K562 (cell line): Measurements from ENCODE around the gene SCFD2. TPM values are rescaled to one million over a fixed set of nuclear protein-coding genes. Genes with fewer than 3 reads are reported as not detected.

Experiments used
- ATAC-seq: fragments of 200-7000 bp; cut with Tn5 transposase; 3 replicates; pipeline ENCODE4 v1.9.1; 2020; ENCODE audit warnings: moderate library complexity
- BruUV-seq: library from RNA; stranded (reverse); fragments of 400-500 nt; replicated peaks from 2 replicates; lab custom pipeline; 2021; lab: Mats Ljungman, UMichigan
- CTCF ChIA-PET: fragments of 300-600 bp; formaldehyde crosslinking; extraction: SDS; loops from one replicate; lab custom pipeline; 2021; ENCODE audit warnings: low intra/inter-chr PET ratio; lab: Yijun Ruan, JAX
- POLR2A ChIA-PET: fragments of 300-600, 350-650 bp; sonication (Branson Sonifier 250); formaldehyde crosslinking; extraction: SDS; loops from one replicate; lab custom pipeline; 2021; ENCODE audit warnings: antibody characterized with exemption, inconsistent platforms; lab: Yijun Ruan, JAX
- DNase-seq, 4 experiments: peaks; one replicate each; pipeline versions ENCODE4 v3.0.0 to v3.0.0-alpha.2; 2011 to 2018; ENCODE audit warnings: low spot score in 3 of 4, mixed read lengths in 3 of 4; ENCODE audit errors: extremely low read depth in 1 of 4
- FAIRE-seq: peaks from 2 replicates; lab custom pipeline; 2011; peaks lifted over from hg19 to GRCh38; lab: Jason Lieb, UNC
- H2AFZ ChIP-seq: 2 replicates; pipeline ENCODE4 v1.6.0; 2011; ENCODE audit warnings: low read depth, low read length, control low read depth, inconsistent platforms
- H3K27ac ChIP-seq: fragments of 200-600 bp; 3 replicates; pipeline ENCODE4 v1.8.0; 2011; ENCODE audit warnings: low read depth, mild to moderate bottlenecking, control low read depth, inconsistent platforms, low read length, moderate library complexity, mixed read lengths; ENCODE audit errors: extremely low read depth
- H3K27me3 ChIP-seq, 2 experiments: fragments of 300-600 bp in 1 of 2; 2 replicates in 1 of 2; 3 replicates in 1 of 2; pipeline versions ENCODE4 v1.6.0 to v1.8.0; 2011; ENCODE audit warnings: inconsistent platforms in 2 of 2, low read length in 2 of 2, mild to moderate bottlenecking in 1 of 2, mixed read lengths in 1 of 2, moderate library complexity in 1 of 2; ENCODE audit not compliant: control insufficient read depth in 2 of 2, insufficient read depth in 2 of 2
- H3K36me3 ChIP-seq: fragments of 300-600 bp; 3 replicates; pipeline ENCODE4 v1.8.0; 2011; ENCODE audit warnings: mild to moderate bottlenecking, low read length, inconsistent platforms; ENCODE audit not compliant: control insufficient read depth, insufficient read depth
- H3K4me1 ChIP-seq, 2 experiments: fragments of 200-600 bp in 1 of 2; replicated peaks in 1 of 2; 2 replicates in 1 of 2; 3 replicates in 1 of 2; pipeline versions ENCODE4 v1.5.1 to v1.8.0; 2011; ENCODE audit warnings: inconsistent platforms in 2 of 2, low read length in 2 of 2, mild to moderate bottlenecking in 1 of 2, mixed read lengths in 1 of 2, moderate library complexity in 1 of 2; ENCODE audit not compliant: control insufficient read depth in 2 of 2, insufficient read depth in 2 of 2
- H3K4me2 ChIP-seq: 2 replicates; pipeline ENCODE4 v1.6.1; 2011; ENCODE audit warnings: low read length, control low read depth, inconsistent platforms, mixed read lengths; ENCODE audit not compliant: insufficient read depth
- H3K4me3 ChIP-seq: fragments of 200-600 bp; sonication (generic), shearing (Covaris generic); 2 replicates; pipeline ENCODE4 v1.5.1; 2016; ENCODE audit warnings: control low read depth, inconsistent platforms
- H3K79me2 ChIP-seq: fragments of 200-600 bp; 3 replicates; pipeline ENCODE4 v1.8.0; 2011; ENCODE audit warnings: low read length, inconsistent platforms; ENCODE audit not compliant: control insufficient read depth, insufficient read depth
- H3K9ac ChIP-seq, 2 experiments: 2 replicates each; pipeline versions ENCODE4 v1.6.0 to v1.6.1; 2011; ENCODE audit warnings: low read depth in 2 of 2, low read length in 2 of 2, control low read depth in 1 of 2, inconsistent platforms in 1 of 2, mild to moderate bottlenecking in 1 of 2, mixed read lengths in 1 of 2; ENCODE audit not compliant: insufficient read depth in 1 of 2
- H3K9me1 ChIP-seq: one replicate; pipeline ENCODE4 v1.6.0; 2011; ENCODE audit warnings: inconsistent platforms, mild to moderate bottlenecking, low read length, moderate library complexity; ENCODE audit not compliant: control insufficient read depth, insufficient read depth
- H3K9me3 ChIP-seq: replicated peaks from 2 replicates; pipeline ENCODE4 v1.5.1; 2011; ENCODE audit warnings: low read depth, low read length, inconsistent platforms; ENCODE audit not compliant: control insufficient read depth, insufficient read depth
- H4K20me1 ChIP-seq: replicated peaks from 2 replicates; pipeline ENCODE4 v1.6.1; 2011; ENCODE audit warnings: low read length, inconsistent platforms, mixed read lengths; ENCODE audit not compliant: control insufficient read depth, insufficient read depth
- BRD9 ChIP-seq: fragments of 450-650 bp; IDR thresholded peaks from 2 replicates; pipeline ENCODE4 v1.6.1; 2018; ENCODE audit warnings: low read depth; ENCODE audit not compliant: partially characterized antibody
- ETV5 ChIP-seq: sonication (generic); formaldehyde crosslinking; IDR thresholded peaks from 2 replicates; pipeline ENCODE4 v1.4.0; 2020; ENCODE audit warnings: low read depth, mild to moderate bottlenecking, missing genetic modification reagents
- FOSL1 ChIP-seq: fragments of 200-800 bp; sonication (Bioruptor generic); conservative IDR thresholded peaks from 2 replicates; pipeline ENCODE4 v1.6.1; 2016; ENCODE audit warnings: missing genetic modification characterization, missing compliant biosample characterization
- GATA2 ChIP-seq: sonication (generic); formaldehyde crosslinking; IDR thresholded peaks from 2 replicates; pipeline ENCODE4 v1.4.0; 2020; ENCODE audit warnings: mild to moderate bottlenecking, missing genetic modification reagents
- HMG20B ChIP-seq: fragments of 250-450 bp; sonication (Bioruptor Pico); IDR thresholded peaks from 2 replicates; pipeline ENCODE4 v1.5.0; 2021; ENCODE audit warnings: mild to moderate bottlenecking
- RCOR1 ChIP-seq, 2 experiments: IDR thresholded peaks; 2 replicates each; pipeline ENCODE4 v1.6.1; 2012; ENCODE audit warnings: low read depth in 2 of 2, low read length in 2 of 2, borderline replicate concordance in 1 of 2, improper control_type of control experiment in 1 of 2
- SAFB2 ChIP-seq: fragments of 200-400 bp; formaldehyde crosslinking; IDR thresholded peaks from 2 replicates; pipeline ENCODE4 v1.6.1; 2018; ENCODE audit warnings: borderline replicate concordance, low read length, low read depth, moderate library complexity; ENCODE audit not compliant: severe bottlenecking
- TRIM28 ChIP-seq: fragments of 450-650 bp; IDR thresholded peaks from 2 replicates; pipeline ENCODE4 v1.6.1; 2017
- ZFP36 ChIP-seq: fragments of 150-350 bp; IDR thresholded peaks from 2 replicates; pipeline ENCODE4 v1.6.1; 2018; ENCODE audit warnings: low read length, low read depth; ENCODE audit not compliant: partially characterized antibody
- ZKSCAN8 ChIP-seq: fragments of 200-800 bp; sonication (Bioruptor generic); IDR thresholded peaks from 2 replicates; pipeline ENCODE4 v1.6.1; 2016; ENCODE audit warnings: missing genetic modification characterization, missing compliant biosample characterization
- ZNF778 ChIP-seq: fragments of 450-650 bp; formaldehyde crosslinking; IDR thresholded peaks from 2 replicates; pipeline ENCODE4 v1.4.0; 2020; ENCODE audit warnings: mild to moderate bottlenecking, moderate library complexity
- ZNF780A ChIP-seq: fragments of 250-450 bp; sonication (Bioruptor Pico); IDR thresholded peaks from 2 replicates; pipeline ENCODE4 v1.5.0; 2021; ENCODE audit warnings: mild to moderate bottlenecking
- in situ Hi-C: fragments of 300-500 bp; cut with MboI; formaldehyde crosslinking; loops from 4 replicates; pipeline ENCODE4 v1.15.0; 2018; ENCODE audit warnings: inconsistent platforms, mixed read lengths
- intact Hi-C: fragments of 100-400 bp; cut with micrococcal nuclease; formaldehyde crosslinking; loops from 2 replicates; pipeline ENCODE4 v1.14.2; 2022
- polyA plus RNA-seq, 8 experiments: library from polyadenylated mRNA; depleted of rRNA in 4 of 8; stranded (reverse) in 5 of 8; unstranded in 3 of 8; fragments of >200 nt; fragmentation: Nextera tagmentation in 2 of 8; fragmentation: Illumina TruSeq in 1 of 8; extraction: Ambion mirVana in 2 of 8; extraction: Trizol in 1 of 8; gene quantifications; 2 replicates each; pipeline versions ENCODE4 v1.2.1 to v1.2.3, GENCODE V29; 2011 to 2014; ENCODE audit warnings: inconsistent platforms in 1 of 8, missing spikeins in 1 of 8
- total RNA-seq, 7 experiments: library from RNA; depleted of rRNA in 6 of 7; stranded (reverse); fragments of >200 nt in 6 of 7; fragmentation: Illumina TruSeq in 2 of 7; extraction: Trizol in 2 of 7; gene quantifications; 2 replicates each; pipeline versions ENCODE4 v1.2.1 to v1.2.3, GENCODE V29; 2011 to 2021; ENCODE audit warnings: low replicate concordance in 1 of 7
- TF ChIP-seq, protein P1 (sequence below), 2 experiments: fragments of 200-800 bp in 1 of 2; sonication (Bioruptor generic) in 1 of 2; sonication (generic) in 1 of 2; formaldehyde crosslinking in 1 of 2; IDR thresholded peaks in 1 of 2; conservative IDR thresholded peaks in 1 of 2; 2 replicates each; pipeline versions ENCODE4 v1.5.0 to v1.6.1; 2016 to 2020; ENCODE audit warnings: missing compliant biosample characterization in 1 of 2, missing genetic modification characterization in 1 of 2, missing genetic modification reagents in 1 of 2
- TF ChIP-seq, protein P2 (sequence below): fragments of 150-350 bp; conservative IDR thresholded peaks from 2 replicates; pipeline ENCODE4 v1.6.1; 2014; ENCODE audit warnings: low read length

Gene SCFD2
- total and polyA plus RNA-seq, 9 of the 15 experiments (the other 6 are each of a cell fraction or from before 2014, with no cell fraction given): 5.7 to 30.3 (median 22.8) TPM

DNA sequence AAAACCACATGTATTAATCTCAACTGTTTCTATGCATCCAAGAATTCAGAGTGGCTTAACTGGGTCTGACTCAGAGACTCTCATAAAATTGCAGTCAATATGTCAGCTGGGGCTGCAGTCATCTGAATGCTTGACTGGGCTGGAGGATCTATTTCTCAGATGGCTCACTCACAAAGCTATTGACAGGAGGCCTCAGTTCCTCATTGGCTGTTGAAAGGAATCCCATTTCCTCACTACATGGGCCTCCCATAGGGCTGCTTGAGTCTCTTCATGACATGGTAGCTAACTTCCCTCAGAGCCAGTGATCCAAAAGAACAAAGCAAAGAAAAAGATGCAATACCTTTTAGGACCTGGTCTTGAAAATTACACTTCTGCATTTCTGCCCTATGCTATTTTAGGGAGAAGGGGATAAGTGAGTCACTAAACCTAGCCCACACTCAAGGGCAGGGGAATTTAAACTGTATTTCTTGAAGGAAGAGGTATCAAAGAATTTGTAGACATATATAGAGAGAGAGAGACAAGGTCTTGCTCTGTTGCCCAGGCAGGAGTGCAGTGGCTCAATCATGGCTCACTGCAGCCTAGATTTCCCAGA is 9.8 kb downstream of the SCFD2 start:
- no peaks in the 10 kb centered on the region for H3K9me1 ChIP-seq
- H2AFZ ChIP-seq: no peak overlapping the region
- H3K36me3 ChIP-seq: peaks cover 37% of the 10 kb centered on the region
- BruUV-seq: no TSS peak
- H3K4me3 ChIP-seq: no peak overlapping the region
- no peak for ATAC-seq
- no peaks in the 10 kb centered on the region; a peak in 2 of 5 replicates for H3K4me1 ChIP-seq
- ChIA-PET POLR2A (interaction anchor here (1.4 kb wide), 1 partner anchor 9 kb away, joined by 8 read pairs; the partner anchor contains the start of gene SCFD2), CTCF (no interaction called here)
- peaks cover 11% of the 10 kb centered on the region for H3K9me3 ChIP-seq
- no peaks in the 10 kb centered on the region for H3K27me3 ChIP-seq
- TF ChIP-seq SAFB2 (no peak), BRD9 (no peak), ETV5 (CRISPR knock-in tag) (no peak), ZKSCAN8 (no peak), HMG20B (CRISPR knock-in tag) (no peak), TRIM28 (no peak), RCOR1 (IDR thresholded peaks at IDR 0.05; ENCODE audit: borderline replicate concordance in 1 of 2, low read depth in 2 of 2, low read length in 2 of 2) (no peak), GATA2 (CRISPR knock-in tag) (no peak), FOSL1 (no peak), ZFP36 (no peak), ZNF778 (CRISPR knock-in tag) (no peak), ZNF780A (CRISPR knock-in tag) (no peak)
- TF ChIP-seq, protein P1, sequence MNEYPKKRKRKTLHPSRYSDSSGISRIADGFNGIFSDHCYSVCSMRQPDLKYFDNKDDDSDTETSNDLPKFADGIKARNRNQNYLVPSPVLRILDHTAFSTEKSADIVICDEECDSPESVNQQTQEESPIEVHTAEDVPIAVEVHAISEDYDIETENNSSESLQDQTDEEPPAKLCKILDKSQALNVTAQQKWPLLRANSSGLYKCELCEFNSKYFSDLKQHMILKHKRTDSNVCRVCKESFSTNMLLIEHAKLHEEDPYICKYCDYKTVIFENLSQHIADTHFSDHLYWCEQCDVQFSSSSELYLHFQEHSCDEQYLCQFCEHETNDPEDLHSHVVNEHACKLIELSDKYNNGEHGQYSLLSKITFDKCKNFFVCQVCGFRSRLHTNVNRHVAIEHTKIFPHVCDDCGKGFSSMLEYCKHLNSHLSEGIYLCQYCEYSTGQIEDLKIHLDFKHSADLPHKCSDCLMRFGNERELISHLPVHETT (CRISPR knock-in tag; conservative IDR thresholded peaks at IDR 0.05 in 1 of 2, IDR thresholded peaks at IDR 0.05 in 1 of 2): no peak
- TF ChIP-seq, protein P2, sequence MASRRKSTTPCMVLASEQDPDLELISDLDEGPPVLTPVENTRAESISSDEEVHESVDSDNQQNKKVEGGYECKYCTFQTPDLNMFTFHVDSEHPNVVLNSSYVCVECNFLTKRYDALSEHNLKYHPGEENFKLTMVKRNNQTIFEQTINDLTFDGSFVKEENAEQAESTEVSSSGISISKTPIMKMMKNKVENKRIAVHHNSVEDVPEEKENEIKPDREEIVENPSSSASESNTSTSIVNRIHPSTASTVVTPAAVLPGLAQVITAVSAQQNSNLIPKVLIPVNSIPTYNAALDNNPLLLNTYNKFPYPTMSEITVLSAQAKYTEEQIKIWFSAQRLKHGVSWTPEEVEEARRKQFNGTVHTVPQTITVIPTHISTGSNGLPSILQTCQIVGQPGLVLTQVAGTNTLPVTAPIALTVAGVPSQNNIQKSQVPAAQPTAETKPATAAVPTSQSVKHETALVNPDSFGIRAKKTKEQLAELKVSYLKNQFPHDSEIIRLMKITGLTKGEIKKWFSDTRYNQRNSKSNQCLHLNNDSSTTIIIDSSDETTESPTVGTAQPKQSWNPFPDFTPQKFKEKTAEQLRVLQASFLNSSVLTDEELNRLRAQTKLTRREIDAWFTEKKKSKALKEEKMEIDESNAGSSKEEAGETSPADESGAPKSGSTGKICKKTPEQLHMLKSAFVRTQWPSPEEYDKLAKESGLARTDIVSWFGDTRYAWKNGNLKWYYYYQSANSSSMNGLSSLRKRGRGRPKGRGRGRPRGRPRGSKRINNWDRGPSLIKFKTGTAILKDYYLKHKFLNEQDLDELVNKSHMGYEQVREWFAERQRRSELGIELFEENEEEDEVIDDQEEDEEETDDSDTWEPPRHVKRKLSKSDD: no peak
- no peak for FAIRE-seq
- intact Hi-C loops (no loop called here), in situ Hi-C loops (no loop called here)
- no peak overlapping the region for H3K27ac ChIP-seq
- H3K79me2 ChIP-seq: peaks cover 53% of the 10 kb centered on the region
- H3K9ac ChIP-seq: no peak overlapping the region
- no peak overlapping the region for H3K4me2 ChIP-seq
- DNase-seq: no peak
- H4K20me1 ChIP-seq: no peaks in the 10 kb centered on the region
